LNCAP (cell line): ENCODE data around the gene KYNU.

ENCODE experiments used
- CTCF ChIP-seq: fragments of 450-650 bp; IDR thresholded peaks from 2 replicates; pipeline ENCODE4 v1.5.1; 2017; ENCODE audit warnings: mild to moderate bottlenecking

KYNU gene

GRCh38 chr2:142877216-142877838 lies at the start of gene KYNU:
TSS of gene KYNU (plus strand) at chr2:142877664. CDS start at chr2:142885368, 7,704 bp downstream.
- TF ChIP-seq CTCF = no peak

- no peak for TF ChIP-seq CTCF
Observed at GRCh38 chr2:142834021-142834420, 43.4 kb upstream of the KYNU start.

GRCh38 chr2:142840436-142840835 lies 37.0 kb upstream of the KYNU start:
- TF ChIP-seq CTCF = no peak

GRCh38 chr2:142841788-142842187 lies 35.7 kb upstream of the KYNU start:
- TF ChIP-seq CTCF = no peak

GRCh38 chr2:142842369-142842768 lies 35.1 kb upstream of the KYNU start:
- no peak for TF ChIP-seq CTCF

GRCh38 chr2:142843731-142844130 lies 33.7 kb upstream of the KYNU start:
- no peak for TF ChIP-seq CTCF

- no peak for TF ChIP-seq CTCF
Observed at GRCh38 chr2:142848023-142848606, 29.3 kb upstream of the KYNU start.
